ENCODE results near the gene VPS13D. TPM values are rescaled to one million over a fixed set of nuclear protein-coding genes. Genes with fewer than 3 reads are reported as not detected.

The VPS13D gene
- total RNA-seq, 4 donors from 2014 or later: 42.5 to 103 (median 59.8) TPM

DNA sequence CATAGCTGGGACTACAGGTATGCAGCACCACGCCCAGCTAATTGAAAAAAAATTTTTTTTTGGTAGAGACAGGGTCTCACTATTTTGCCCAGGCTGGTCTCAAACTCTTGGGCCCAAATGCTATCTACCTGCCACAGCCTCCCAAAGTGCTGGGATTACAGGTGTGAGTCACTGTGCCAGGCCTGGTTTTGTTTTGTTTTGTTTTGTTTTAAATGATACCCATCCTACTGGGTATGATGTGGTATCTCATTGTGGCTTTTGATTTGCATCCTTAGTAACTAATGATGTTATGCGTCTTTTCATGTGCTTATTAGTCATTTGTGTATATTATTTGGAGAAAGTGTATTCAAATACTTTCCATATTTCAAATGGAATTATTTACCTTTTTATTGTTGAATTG, 142.3 kb downstream of the VPS13D start:
- H3K9me3 ChIP-seq: no peaks in the 10 kb centered on the region
- H3K27ac ChIP-seq: peak overlapping the region in 1 of 4 donors; percentile 2
- no peak overlapping the region for H3K4me3 ChIP-seq
- WGBS, 2 donors: 80 to 91% methylated on average over 2 of the region's 2 CpGs
- DNase-seq: no peak
- H3K36me3 ChIP-seq: peaks cover 0 to 95% (median 14%) of the 10 kb centered on the region in 3 donors
- intact Hi-C loops (cut with DNase I): no loop called here
- no peaks in the 10 kb centered on the region for H3K27me3 ChIP-seq
- TF ChIP-seq, protein P1, sequence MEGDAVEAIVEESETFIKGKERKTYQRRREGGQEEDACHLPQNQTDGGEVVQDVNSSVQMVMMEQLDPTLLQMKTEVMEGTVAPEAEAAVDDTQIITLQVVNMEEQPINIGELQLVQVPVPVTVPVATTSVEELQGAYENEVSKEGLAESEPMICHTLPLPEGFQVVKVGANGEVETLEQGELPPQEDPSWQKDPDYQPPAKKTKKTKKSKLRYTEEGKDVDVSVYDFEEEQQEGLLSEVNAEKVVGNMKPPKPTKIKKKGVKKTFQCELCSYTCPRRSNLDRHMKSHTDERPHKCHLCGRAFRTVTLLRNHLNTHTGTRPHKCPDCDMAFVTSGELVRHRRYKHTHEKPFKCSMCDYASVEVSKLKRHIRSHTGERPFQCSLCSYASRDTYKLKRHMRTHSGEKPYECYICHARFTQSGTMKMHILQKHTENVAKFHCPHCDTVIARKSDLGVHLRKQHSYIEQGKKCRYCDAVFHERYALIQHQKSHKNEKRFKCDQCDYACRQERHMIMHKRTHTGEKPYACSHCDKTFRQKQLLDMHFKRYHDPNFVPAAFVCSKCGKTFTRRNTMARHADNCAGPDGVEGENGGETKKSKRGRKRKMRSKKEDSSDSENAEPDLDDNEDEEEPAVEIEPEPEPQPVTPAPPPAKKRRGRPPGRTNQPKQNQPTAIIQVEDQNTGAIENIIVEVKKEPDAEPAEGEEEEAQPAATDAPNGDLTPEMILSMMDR (IDR thresholded peaks at IDR 0.05): no peak
- no peak for TF ChIP-seq POLR2A (IDR thresholded peaks at IDR 0.05)
- H3K4me1 ChIP-seq: peaks cover 0 to 52% (median 0%) of the 10 kb centered on the region in 3 donors

DNA sequence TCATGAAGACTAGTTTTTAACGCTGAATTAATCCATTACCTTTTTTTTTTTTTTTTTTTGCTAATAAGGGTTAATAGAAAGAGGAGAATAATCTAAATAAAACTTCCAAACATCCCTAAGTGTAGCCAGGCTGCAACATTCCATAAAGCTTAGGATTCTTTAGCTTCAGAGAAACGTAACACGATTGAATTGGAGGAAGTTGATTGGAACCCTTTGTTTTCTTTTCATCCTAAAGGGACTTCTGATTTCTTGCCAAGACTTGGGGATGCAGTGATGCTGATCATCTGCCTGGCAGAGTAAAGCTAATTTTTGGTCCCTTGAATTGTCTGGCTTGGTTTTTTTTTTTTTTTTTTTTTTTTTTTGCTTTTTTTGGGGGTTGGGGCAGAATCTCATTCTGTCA, 142.9 kb downstream of the VPS13D start:
- no peak for DNase-seq
- H3K27me3 ChIP-seq: no peaks in the 10 kb centered on the region
- H3K36me3 ChIP-seq: peaks cover 0 to 95% (median 9%) of the 10 kb centered on the region in 3 donors
- TF ChIP-seq, protein P1 (IDR thresholded peaks at IDR 0.05): no peak
- TF ChIP-seq POLR2A (IDR thresholded peaks at IDR 0.05): no peak
- H3K9me3 ChIP-seq: no peaks in the 10 kb centered on the region
- no peak overlapping the region for H3K4me3 ChIP-seq
- peaks cover 0 to 52% (median 0%) of the 10 kb centered on the region in 3 donors for H3K4me1 ChIP-seq
- intact Hi-C loops (cut with DNase I): no loop called here
- 66 to 69% methylated on average over 3 of the region's 3 CpGs for WGBS, 2 donors
- H3K27ac ChIP-seq: no peak overlapping the region

DNA sequence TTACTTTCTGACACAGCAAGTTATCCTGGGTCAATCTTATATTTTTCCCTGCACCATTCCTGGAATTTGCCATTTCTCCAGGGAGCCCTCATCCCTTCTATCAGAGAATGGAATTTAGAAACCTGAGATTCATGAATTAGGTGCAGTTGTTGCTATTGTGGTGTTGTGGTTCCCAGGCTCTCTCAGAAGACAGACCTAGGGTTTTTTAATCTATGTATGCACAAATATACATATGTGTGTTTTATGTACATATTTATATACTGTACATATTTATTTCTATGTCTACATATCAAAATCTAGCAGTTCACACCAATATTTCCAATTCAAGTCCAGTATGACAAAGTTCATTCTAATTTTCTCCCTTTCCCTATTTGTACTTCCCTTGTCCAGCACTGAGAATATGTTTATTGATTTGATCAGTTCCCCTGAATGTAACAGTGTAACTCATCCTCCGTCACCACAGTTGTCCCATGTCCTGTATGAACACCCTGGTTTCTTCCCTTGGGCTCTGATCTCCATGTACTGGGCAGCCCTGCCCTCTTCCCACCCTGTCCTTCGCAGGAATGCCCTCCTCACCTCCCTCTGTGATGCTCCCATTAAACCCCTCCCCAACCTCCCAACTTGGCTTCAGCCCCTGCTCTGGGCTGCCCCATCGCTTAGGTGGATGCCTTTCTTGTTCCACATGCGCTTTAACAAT, 145.5 kb downstream of the VPS13D start:
- H3K4me1 ChIP-seq: peaks cover 2 to 35% (median 5%) of the 10 kb centered on the region in 3 donors
- no peak for TF ChIP-seq POLR2A (IDR thresholded peaks at IDR 0.05)
- TF ChIP-seq, protein P1 (IDR thresholded peaks at IDR 0.05): no peak
- H3K27me3 ChIP-seq: no peaks in the 10 kb centered on the region
- H3K4me3 ChIP-seq: no peak overlapping the region
- DNase-seq: no peak
- H3K9me3 ChIP-seq: no peaks in the 10 kb centered on the region
- H3K36me3 ChIP-seq: peaks cover 0 to 95% (median 12%) of the 10 kb centered on the region in 3 donors
- no peak overlapping the region for H3K27ac ChIP-seq
- intact Hi-C loops (cut with DNase I): no loop called here
- 96 to 100% methylated on average over 4 of the region's 4 CpGs for WGBS, 2 donors

DNA sequence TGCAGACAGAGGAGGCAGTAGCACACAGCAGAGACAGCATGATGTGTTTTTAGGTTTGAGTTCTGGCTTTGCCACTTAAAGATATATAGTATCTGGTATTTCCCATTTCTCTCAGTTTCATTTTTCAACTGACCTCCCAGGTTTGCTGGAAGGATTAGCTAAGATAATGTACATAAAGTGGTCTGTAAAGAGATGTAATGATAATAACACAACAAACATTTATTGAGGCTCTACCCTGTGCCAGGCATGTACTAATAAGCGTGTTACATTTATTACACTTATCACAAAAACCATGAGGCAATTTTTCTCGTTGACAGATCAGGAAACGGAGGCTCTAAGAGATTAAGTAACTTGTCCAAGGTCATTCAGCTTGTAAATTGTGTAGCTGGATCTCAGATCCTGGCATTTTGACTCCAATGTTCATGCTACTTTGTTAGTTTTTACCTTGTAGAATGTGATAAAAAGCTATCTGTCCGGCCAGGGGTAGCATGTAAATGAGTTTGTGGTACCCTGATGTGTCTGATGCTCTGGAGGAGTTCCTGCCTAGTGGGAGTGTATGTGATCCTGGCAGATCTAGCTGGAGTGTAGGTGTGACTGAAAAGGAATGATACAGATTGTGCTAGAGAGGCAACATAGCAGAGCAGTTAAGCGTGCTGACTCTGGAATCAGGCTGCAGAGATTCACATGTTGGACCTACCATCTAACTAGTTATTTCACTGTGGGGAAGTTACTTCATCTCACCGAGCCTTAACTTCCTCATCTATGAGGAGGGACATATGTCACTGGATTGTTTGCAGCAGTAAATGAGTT, 146.6 kb downstream of the VPS13D start:
- WGBS, 2 donors: 66 to 72% methylated on average over 6 of the region's 6 CpGs
- DNase-seq: no peak
- Histone ChIP-seq H3K36me3 (peaks cover 0 to 87% (median 12%) of the 10 kb centered on the region in 3 donors), H3K4me3 (no peak overlapping the region), H3K27ac (peak overlapping the region in 2 of 4 donors; percentile 11 to 24), H3K4me1 (peaks cover 7 to 35% (median 11%) of the 10 kb centered on the region in 3 donors), H3K27me3 (no peaks in the 10 kb centered on the region), H3K9me3 (no peaks in the 10 kb centered on the region)
- intact Hi-C loops (cut with DNase I): no loop called here
- TF ChIP-seq POLR2A (IDR thresholded peaks at IDR 0.05): no peak
- TF ChIP-seq, protein P1 (IDR thresholded peaks at IDR 0.05): no peak

Measured in esophagus squamous epithelium (tissue), 5 donors.